ENCODE results near the gene RCSD1. TPM values are rescaled to one million over a fixed set of nuclear protein-coding genes. Genes with fewer than 3 reads are reported as not detected.

Gene RCSD1
- not detected in 2 replicates for total RNA-seq

DNA sequence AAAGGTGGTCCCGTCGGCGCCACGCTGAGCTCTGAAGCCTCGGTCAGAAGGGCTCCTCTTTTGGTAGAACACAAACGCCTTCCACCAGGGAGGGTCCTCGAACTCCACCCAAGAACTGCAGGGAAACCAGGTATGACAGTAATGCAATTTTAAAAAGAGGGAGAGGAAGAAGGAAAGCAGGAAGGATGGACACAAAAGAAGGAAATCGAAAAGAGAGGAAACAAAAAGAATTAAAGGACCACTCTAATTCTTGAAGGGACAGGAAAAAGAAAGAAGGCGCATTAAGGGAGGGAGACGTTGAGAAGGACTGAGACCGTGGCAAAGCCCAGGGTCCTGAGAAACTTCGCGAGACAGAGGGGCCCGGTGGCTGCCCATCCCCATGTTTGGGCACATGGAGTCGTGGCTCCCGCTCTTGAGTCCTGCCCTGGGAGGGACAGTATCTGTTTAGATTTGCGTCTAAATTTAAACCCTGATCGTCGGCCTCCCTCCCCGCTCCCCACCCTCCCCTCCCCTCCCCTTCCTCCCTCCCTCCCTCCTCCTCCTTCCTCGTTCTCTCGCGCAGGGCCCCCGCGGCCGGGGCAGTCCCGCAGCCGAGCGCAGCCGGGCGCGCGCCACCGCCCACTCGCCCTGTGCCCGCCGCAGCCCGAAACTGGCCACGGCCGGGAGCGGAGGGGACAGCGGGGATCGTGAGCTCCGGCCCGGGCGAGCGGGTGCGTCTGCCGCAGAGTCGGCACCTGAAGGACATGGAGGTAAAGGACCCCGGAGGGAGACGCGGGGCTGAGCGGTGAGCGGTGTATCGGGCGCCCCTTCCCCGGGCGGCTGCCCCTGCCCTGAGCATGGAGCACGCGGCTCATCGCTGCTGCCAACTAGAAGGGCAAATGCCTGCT, at the start of gene RCSD1:
Gene RCSD1 (plus strand): TSS at position 552 of the 887 bp plus-strand sequence. CDS start 192 bp downstream, at position 744.

DNA sequence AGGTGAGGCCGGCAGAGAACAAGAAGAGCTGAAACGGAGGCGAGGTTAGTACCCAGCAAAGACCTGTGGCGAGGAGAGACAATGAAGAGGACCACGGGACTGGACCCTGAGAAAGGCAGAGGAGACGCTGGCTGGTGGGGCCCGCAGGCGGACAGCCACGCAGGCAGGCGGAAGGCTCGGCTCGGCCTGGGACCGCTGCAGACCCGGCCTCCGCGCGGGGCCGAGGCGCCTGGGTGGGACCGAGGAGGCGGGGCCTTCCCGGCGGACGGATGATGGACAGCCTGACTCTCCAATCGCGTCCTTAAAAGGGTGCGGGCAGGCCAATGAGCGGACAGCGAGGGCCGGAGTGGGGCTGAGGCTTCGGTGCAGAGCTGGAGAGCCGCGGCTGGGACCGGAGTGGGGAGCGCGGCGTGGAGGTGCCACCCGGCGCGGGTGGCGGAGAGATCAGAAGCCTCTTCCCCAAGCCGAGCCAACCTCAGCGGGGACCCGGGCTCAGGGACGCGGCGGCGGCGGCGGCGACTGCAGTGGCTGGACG, 91.7 kb downstream of the RCSD1 start, which contains the start of gene MPZL1:
Gene MPZL1 (plus strand): TSS at position 366 of the 535 bp plus-strand sequence. CDS start 170 bp downstream, outside the sequence.

Other genes with a start within 250 kb of the RCSD1 start
- not detected in 2 replicates for gene CD247, start 111.7 kb upstream of the RCSD1 start, total RNA-seq
- gene CREG1, start 76.5 kb upstream of the RCSD1 start, total RNA-seq: 25.9 and 39.7 TPM in 2 replicates
- gene MPZL1, start 91.8 kb downstream of the RCSD1 start, total RNA-seq: 228 and 229 TPM in 2 replicates

All from placental epithelial cell (primary cell).